Measurements from ENCODE around the gene ARPC2. TPM values are rescaled to one million over a fixed set of nuclear protein-coding genes. Genes with fewer than 3 reads are reported as not detected.
"Not testable (repeated sequence)": the region's sequence is repeated elsewhere in the genome, so short reads cannot be mapped to it uniquely, and the experiment has no call there.

ARPC2 gene
- 312 TPM for polyA plus RNA-seq (2013)

DNA sequence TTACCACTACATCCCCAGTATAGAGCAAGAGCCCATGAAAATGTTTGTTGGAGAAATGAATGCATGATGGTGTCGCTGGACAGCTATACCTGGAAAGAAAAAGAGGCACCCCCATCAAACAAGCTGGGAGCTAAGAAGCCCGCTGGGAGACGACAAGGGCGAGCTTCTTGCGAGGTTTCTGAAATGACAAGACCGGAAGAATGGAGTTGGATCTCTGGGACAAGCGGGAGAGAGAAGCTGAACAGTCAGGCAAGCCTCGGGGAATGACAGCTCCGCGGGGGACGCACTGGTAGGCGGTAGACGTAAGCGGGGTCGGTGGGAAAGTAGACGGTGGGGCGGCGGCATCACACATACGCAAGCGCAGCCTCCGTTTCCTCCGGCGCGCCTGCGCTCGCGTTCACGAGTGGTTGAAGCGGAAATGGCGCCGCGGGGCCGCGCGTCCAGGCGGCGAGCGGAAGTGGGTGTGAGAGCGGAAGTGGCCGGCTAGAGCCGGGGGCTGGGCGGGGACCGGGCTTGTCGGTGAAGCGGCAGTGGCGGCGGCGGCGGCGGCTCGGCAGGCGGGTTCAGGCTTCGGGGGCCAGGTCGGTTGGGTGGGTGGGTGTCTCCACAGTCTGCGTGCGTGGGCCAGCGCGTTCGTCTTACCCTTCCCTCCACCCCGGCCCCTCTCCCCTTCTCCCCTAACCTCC, at the start of gene ARPC2:
TSS of gene ARPC2 (plus strand) at position 516 of the 686 bp plus-strand sequence. CDS start 282 bp downstream, outside the sequence.
- peak; percentile 96 to 98 (median 97) for DNase-seq
- H3K27me3 ChIP-seq (replicated peaks in 2 of 5; ENCODE audit: control insufficient read depth in 4 of 5, insufficient read depth in 5 of 5, low read length in 4 of 5): no peaks in the 10 kb centered on the region
- peaks cover 31 to 49% (median 44%) of the 10 kb centered on the region in 4 experiments for H3K4me1 ChIP-seq (ENCODE audit: control extremely low read depth in 1 of 4, control insufficient read depth in 4 of 4, insufficient read depth in 4 of 4, low read length in 3 of 4)
- H3K36me3 ChIP-seq (ENCODE audit: control insufficient read depth in 4 of 4, insufficient read depth in 4 of 4, low read length in 3 of 4): peaks cover 0 to 11% (median 1%) of the 10 kb centered on the region in 4 experiments
- POLR2A ChIA-PET: interaction anchor here (0.6 to 1.7 kb wide), 3 partner anchors 9 to 311 kb away, joined by 3 to 9 read pairs (median 3); no protein-coding TSS in a partner anchor
- peak within 1 kb of the TSS; percentile 91 to 99 (median 95) for H3K4me3 ChIP-seq (ENCODE audit: control insufficient read depth in 1 of 7, extremely low read depth in 1 of 7, insufficient read depth in 4 of 7, low read depth in 2 of 7, low read length in 6 of 7)
- WGBS (ENCODE audit: insufficient coverage): under 1% methylated on average over 28 of the region's 60 CpGs
- CTCF ChIA-PET: interaction anchor here (0.8 to 2.1 kb wide), 4 partner anchors 30 to 85 kb away, joined by 3 to 6 read pairs (median 3); partner anchors contain the start of genes AAMP and PNKD
- peak within 1 kb of the TSS; percentile 94 to 96 for H3K27ac ChIP-seq (ENCODE audit: insufficient read depth in 1 of 2, low read depth in 1 of 2, low read length in 2 of 2, poor library complexity in 1 of 2, severe bottlenecking in 2 of 2)
- H3K9me3 ChIP-seq (ENCODE audit: control extremely low read depth in 1 of 5, control insufficient read depth in 4 of 5, insufficient read depth in 2 of 5, low read depth in 1 of 5, low read length in 4 of 5): no peaks in the 10 kb centered on the region

DNA sequence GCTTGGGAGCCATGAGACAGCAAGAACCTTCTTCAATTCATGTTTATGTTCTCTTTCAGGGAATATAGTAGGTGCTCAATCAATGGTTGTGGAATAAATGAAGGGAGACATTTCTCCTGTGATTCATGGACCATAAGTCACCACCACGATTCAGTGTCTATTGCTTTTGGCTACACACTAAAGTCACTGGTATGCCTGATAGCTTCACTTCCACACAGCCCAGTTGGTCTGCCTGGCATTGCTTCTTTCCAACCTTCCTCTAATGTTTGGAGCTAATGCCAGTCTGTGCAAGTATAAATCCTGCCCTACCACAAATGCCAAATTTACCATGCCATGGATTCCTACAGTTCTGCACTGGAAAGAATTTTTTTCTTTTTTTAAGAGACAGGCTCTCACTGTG, 49.0 kb upstream of the ARPC2 start:
- POLR2A ChIA-PET: no interaction called here
- CTCF ChIA-PET: interaction anchor here (0.7 to 2.2 kb wide), 10 partner anchors 11 to 91 kb away, joined by 3 to 8 read pairs (median 3); no protein-coding TSS in a partner anchor
- no peak for DNase-seq

DNA sequence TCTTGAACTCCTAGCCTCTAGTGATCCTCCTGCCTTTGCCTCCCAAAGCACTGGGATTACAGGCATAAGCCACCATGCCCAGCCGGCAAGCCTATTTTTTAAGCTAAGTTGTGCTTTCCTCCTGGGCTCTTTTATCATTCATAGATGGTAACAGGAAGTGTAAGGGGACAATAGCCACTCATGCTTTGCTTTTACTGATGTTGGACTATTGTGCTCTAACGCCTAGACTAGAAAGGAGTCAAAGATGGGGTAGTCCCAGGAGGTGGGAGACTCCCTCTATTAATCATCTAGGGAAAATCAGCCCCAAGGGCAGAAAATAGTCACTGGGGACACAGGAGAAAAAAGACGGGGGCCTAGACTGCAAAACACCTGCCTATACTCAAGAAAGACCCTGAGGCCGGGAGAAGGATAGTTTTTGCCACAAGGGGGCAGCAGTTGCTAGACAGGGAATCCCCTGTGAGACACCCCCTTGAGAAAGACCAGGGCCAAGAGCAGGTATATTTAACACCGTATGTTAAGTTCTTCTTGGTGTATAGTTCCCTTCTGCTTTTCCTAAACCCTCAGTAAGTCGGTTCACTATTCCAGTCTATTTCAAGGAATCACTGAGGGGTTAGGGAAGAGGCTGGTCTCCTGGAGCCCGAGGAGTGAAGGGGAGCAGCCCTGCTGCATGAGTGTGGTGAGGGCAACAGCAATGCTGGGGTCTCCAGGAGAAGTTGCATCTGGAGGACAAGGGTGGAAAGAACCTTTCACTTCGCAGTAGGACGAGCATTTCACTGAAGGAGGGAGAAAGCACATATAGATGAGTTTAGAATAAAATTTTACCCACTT, 48.1 kb upstream of the ARPC2 start:
- peak; percentile 66 to 78 (median 73) for DNase-seq
- ChIA-PET POLR2A (no interaction called here), CTCF (interaction anchor here (0.9 to 2.2 kb wide), 11 partner anchors 12 to 90 kb away, joined by 3 to 8 read pairs (median 3); no protein-coding TSS in a partner anchor)
- H3K4me3 ChIP-seq (ENCODE audit: control insufficient read depth in 1 of 7, extremely low read depth in 1 of 7, insufficient read depth in 4 of 7, low read depth in 2 of 7, low read length in 6 of 7): no peak overlapping the region
- no peaks in the 10 kb centered on the region for H3K36me3 ChIP-seq (ENCODE audit: control insufficient read depth in 4 of 4, insufficient read depth in 4 of 4, low read length in 3 of 4)
- H3K9me3 ChIP-seq (ENCODE audit: control extremely low read depth in 1 of 5, control insufficient read depth in 4 of 5, insufficient read depth in 2 of 5, low read depth in 1 of 5, low read length in 4 of 5): no peaks in the 10 kb centered on the region
- WGBS (ENCODE audit: insufficient coverage): 39% methylated on average over 3 of the region's 9 CpGs
- no peaks in the 10 kb centered on the region for H3K27me3 ChIP-seq (replicated peaks in 2 of 5; ENCODE audit: control insufficient read depth in 4 of 5, insufficient read depth in 5 of 5, low read length in 4 of 5)
- no peak overlapping the region for H3K27ac ChIP-seq (ENCODE audit: insufficient read depth in 1 of 2, low read depth in 1 of 2, low read length in 2 of 2, poor library complexity in 1 of 2, severe bottlenecking in 2 of 2)
- peaks cover 0 to 10% (median 2%) of the 10 kb centered on the region in 4 experiments for H3K4me1 ChIP-seq (ENCODE audit: control extremely low read depth in 1 of 4, control insufficient read depth in 4 of 4, insufficient read depth in 4 of 4, low read length in 3 of 4)

More for the DNA sequence above, 49.0 kb upstream of the ARPC2 start:
- H3K9me3 ChIP-seq (ENCODE audit: control extremely low read depth in 1 of 5, control insufficient read depth in 4 of 5, insufficient read depth in 2 of 5, low read depth in 1 of 5, low read length in 4 of 5): no peaks in the 10 kb centered on the region
- no peak overlapping the region for H3K4me3 ChIP-seq (ENCODE audit: control insufficient read depth in 1 of 7, extremely low read depth in 1 of 7, insufficient read depth in 4 of 7, low read depth in 2 of 7, low read length in 6 of 7)
- H3K36me3 ChIP-seq (ENCODE audit: control insufficient read depth in 4 of 4, insufficient read depth in 4 of 4, low read length in 3 of 4): no peaks in the 10 kb centered on the region
- H3K4me1 ChIP-seq (ENCODE audit: control extremely low read depth in 1 of 4, control insufficient read depth in 4 of 4, insufficient read depth in 4 of 4, low read length in 3 of 4): peaks cover 0 to 10% (median 2%) of the 10 kb centered on the region in 4 experiments
- whole genome bisulfite sequencing (ENCODE audit: insufficient coverage): 100% methylated on average over 1 of the region's 1 CpG
- H3K27me3 ChIP-seq (replicated peaks in 2 of 5; ENCODE audit: control insufficient read depth in 4 of 5, insufficient read depth in 5 of 5, low read length in 4 of 5): no peaks in the 10 kb centered on the region
- H3K27ac ChIP-seq (ENCODE audit: insufficient read depth in 1 of 2, low read depth in 1 of 2, low read length in 2 of 2, poor library complexity in 1 of 2, severe bottlenecking in 2 of 2): no peak overlapping the region

DNA sequence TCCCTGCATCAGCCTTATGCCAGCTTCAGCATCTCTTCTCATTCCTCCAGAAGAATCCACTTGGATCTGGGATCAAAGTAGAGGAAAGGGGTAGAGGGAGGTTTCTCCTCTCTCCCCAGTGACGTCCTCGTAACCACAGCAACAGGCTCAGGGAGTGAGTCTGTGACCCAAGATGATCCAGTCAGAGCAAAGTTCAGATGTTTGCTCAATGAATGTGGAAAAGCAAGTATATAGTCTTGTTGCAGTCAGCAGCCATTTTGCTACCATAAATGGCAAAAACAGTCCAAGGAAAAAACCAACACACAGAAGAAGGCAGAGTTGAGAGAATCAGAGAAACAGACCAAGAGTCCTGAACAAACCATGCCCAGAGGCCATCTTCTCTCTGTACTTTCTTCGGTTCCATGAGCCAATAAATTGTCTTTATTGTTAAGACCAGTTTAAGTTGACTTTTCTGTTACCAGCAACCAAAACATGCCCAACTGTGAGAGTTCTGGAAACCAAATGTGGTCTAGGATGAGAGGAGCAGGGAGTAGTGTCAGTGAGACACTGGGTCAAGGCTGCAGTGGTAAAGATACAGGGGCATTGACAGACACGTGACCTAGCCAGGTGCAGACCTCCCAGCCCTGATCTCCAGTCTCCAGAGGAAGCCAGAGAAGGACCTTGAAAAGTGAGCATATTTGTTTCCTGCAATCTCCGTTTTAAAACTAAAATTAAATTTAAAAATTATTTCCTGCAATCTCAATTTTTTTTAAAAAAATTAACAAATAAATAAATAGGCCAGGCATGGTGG, 47.0 kb upstream of the ARPC2 start:
- POLR2A ChIA-PET: no interaction called here

DNA sequence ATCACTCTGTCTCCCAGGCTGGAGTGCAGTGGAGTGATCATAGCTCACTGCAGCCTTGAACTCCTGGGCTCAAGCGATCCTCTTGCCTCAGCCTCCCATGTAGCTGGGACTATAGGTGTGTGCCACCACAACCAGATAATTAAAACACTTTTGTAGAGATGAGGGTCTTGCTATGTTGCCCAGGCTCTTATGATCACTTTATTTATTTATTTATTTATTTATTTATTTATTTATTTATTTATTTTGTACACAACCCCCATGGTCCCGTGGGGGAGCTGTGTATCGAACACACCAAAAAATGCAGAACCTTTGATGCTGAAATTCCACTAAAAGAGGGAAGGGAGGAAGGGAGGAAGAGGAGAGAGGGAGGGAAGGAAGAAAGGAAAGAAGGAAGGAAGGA, 45.2 kb upstream of the ARPC2 start:
- CTCF ChIA-PET: interaction anchor here (1.6 to 2.7 kb wide), 3 partner anchors 10 to 86 kb away, joined by 3 to 8 read pairs (median 5); no protein-coding TSS in a partner anchor
- POLR2A ChIA-PET; H3K27ac ChIP-seq (ENCODE audit: insufficient read depth in 1 of 2, low read depth in 1 of 2, low read length in 2 of 2, poor library complexity in 1 of 2, severe bottlenecking in 2 of 2); H3K4me1 ChIP-seq (ENCODE audit: control extremely low read depth in 1 of 4, control insufficient read depth in 4 of 4, insufficient read depth in 4 of 4, low read length in 3 of 4); H3K9me3 ChIP-seq (ENCODE audit: control extremely low read depth in 1 of 5, control insufficient read depth in 4 of 5, insufficient read depth in 2 of 5, low read depth in 1 of 5, low read length in 4 of 5); DNase-seq; H3K36me3 ChIP-seq (ENCODE audit: control insufficient read depth in 4 of 4, insufficient read depth in 4 of 4, low read length in 3 of 4); H3K27me3 ChIP-seq (replicated peaks in 2 of 5; ENCODE audit: control insufficient read depth in 4 of 5, insufficient read depth in 5 of 5, low read length in 4 of 5); H3K4me3 ChIP-seq (ENCODE audit: control insufficient read depth in 1 of 7, extremely low read depth in 1 of 7, insufficient read depth in 4 of 7, low read depth in 2 of 7, low read length in 6 of 7): not testable (repeated sequence)
- 100% methylated on average over 2 of the region's 3 CpGs for WGBS (ENCODE audit: insufficient coverage)

More for the DNA sequence above, 47.0 kb upstream of the ARPC2 start:
- Histone ChIP-seq H3K27me3 (replicated peaks in 2 of 5; ENCODE audit: control insufficient read depth in 4 of 5, insufficient read depth in 5 of 5, low read length in 4 of 5) (no peaks in the 10 kb centered on the region), H3K36me3 (ENCODE audit: control insufficient read depth in 4 of 4, insufficient read depth in 4 of 4, low read length in 3 of 4) (no peaks in the 10 kb centered on the region), H3K9me3 (ENCODE audit: control extremely low read depth in 1 of 5, control insufficient read depth in 4 of 5, insufficient read depth in 2 of 5, low read depth in 1 of 5, low read length in 4 of 5) (no peaks in the 10 kb centered on the region), H3K4me1 (ENCODE audit: control extremely low read depth in 1 of 4, control insufficient read depth in 4 of 4, insufficient read depth in 4 of 4, low read length in 3 of 4) (peaks cover 0 to 10% (median 2%) of the 10 kb centered on the region in 4 experiments), H3K27ac (ENCODE audit: insufficient read depth in 1 of 2, low read depth in 1 of 2, low read length in 2 of 2, poor library complexity in 1 of 2, severe bottlenecking in 2 of 2) (no peak overlapping the region), H3K4me3 (ENCODE audit: control insufficient read depth in 1 of 7, extremely low read depth in 1 of 7, insufficient read depth in 4 of 7, low read depth in 2 of 7, low read length in 6 of 7) (no peak overlapping the region)
- CTCF ChIA-PET: interaction anchor here (0.8 to 1.5 kb wide), 4 partner anchors 8 to 87 kb away, joined by 3 to 4 read pairs (median 3); no protein-coding TSS in a partner anchor
- DNase-seq: no peak
- WGBS (ENCODE audit: insufficient coverage): 100% methylated on average over 1 of the region's 5 CpGs

DNA sequence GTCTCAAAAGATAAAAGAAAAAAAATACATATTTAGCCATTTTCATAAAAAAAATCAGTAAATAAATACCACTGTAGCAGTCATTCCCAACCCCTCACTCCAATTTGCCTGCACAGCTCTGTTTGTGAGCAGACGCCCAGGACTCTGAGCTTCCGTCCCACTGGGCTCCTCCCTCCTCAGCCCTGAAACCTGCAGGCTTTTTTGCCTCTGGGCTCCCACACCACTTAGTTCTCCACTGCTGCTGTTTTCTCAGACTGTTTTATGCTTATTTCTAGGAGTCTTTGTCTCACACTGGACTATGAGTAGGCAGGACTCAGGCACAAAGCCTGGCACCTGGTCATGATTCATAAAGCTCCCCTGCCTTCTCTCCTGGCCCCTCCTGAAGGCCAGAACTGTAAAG, 44.1 kb upstream of the ARPC2 start:
- 100% methylated on average over 2 of the region's 2 CpGs for WGBS (ENCODE audit: insufficient coverage)
- Histone ChIP-seq H3K4me1 (ENCODE audit: control extremely low read depth in 1 of 4, control insufficient read depth in 4 of 4, insufficient read depth in 4 of 4, low read length in 3 of 4) (no peaks in the 10 kb centered on the region), H3K27ac (ENCODE audit: insufficient read depth in 1 of 2, low read depth in 1 of 2, low read length in 2 of 2, poor library complexity in 1 of 2, severe bottlenecking in 2 of 2) (no peak overlapping the region), H3K9me3 (ENCODE audit: control extremely low read depth in 1 of 5, control insufficient read depth in 4 of 5, insufficient read depth in 2 of 5, low read depth in 1 of 5, low read length in 4 of 5) (no peaks in the 10 kb centered on the region), H3K4me3 (ENCODE audit: control insufficient read depth in 1 of 7, extremely low read depth in 1 of 7, insufficient read depth in 4 of 7, low read depth in 2 of 7, low read length in 6 of 7) (no peak overlapping the region), H3K36me3 (ENCODE audit: control insufficient read depth in 4 of 4, insufficient read depth in 4 of 4, low read length in 3 of 4) (no peaks in the 10 kb centered on the region), H3K27me3 (replicated peaks in 2 of 5; ENCODE audit: control insufficient read depth in 4 of 5, insufficient read depth in 5 of 5, low read length in 4 of 5) (no peaks in the 10 kb centered on the region)
- ChIA-PET CTCF (interaction anchor here (1.0 to 2.7 kb wide), 4 partner anchors 9 to 85 kb away, joined by 3 to 8 read pairs (median 4); no protein-coding TSS in a partner anchor), POLR2A (no interaction called here)
- DNase-seq: no peak
